GM12801 (cell line): ENCODE results near the gene C19orf53.

Experiments
- TF ChIP-seq, protein P1 (sequence below): IDR thresholded peaks from one replicate; pipeline ENCODE4 v1.5.1; 2011; ENCODE audit warnings: control low read depth; ENCODE audit not compliant: insufficient read length; ENCODE audit errors: extremely low read depth

C19orf53 gene

DNA sequence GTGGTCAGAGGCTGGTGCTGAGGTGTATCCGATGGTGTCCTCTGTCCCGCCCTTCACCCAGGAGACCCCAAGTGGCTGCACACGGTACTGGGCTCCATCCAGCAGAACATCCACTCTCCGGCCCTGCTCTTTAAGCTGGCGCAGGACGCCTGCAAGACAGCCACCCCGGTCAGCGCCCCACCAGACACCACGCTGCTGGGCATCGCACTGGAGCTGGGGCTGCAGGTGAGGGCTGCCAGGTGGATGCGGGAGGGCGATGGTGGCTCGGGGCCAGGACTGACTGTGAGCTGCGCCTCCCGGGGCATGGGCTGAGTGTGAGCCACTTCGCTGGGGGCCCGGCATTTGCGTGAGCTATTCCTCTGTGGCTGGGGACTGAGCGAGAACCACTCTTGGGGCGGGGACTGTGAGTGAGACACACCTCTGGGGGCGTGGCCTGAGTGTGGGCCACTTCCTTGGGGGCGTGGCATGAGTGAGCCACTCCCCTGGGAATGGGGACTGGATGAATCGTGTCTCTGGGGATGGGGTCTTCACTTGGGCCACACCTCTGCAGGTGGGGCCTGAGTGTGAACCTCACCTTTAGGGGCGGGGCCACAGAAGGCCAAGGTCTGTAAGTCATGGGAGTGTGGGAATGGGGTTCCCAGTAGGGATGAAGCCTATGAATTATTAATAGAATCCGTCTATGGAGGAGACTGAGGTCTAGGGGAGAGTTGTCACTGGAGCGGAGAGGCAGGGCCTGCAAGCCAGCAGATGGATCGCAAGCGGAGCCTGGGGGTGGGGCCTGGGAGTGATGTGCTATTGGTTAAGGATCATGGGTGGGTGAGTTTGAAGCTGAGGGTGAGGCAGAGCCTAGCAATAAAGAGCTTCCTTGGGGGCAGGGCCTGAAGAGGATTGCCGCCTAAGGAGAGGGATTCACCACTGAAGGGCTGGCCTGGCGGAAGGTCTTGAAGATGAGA lies 51.5 kb downstream of the C19orf53 start:
- TF ChIP-seq, protein P1, sequence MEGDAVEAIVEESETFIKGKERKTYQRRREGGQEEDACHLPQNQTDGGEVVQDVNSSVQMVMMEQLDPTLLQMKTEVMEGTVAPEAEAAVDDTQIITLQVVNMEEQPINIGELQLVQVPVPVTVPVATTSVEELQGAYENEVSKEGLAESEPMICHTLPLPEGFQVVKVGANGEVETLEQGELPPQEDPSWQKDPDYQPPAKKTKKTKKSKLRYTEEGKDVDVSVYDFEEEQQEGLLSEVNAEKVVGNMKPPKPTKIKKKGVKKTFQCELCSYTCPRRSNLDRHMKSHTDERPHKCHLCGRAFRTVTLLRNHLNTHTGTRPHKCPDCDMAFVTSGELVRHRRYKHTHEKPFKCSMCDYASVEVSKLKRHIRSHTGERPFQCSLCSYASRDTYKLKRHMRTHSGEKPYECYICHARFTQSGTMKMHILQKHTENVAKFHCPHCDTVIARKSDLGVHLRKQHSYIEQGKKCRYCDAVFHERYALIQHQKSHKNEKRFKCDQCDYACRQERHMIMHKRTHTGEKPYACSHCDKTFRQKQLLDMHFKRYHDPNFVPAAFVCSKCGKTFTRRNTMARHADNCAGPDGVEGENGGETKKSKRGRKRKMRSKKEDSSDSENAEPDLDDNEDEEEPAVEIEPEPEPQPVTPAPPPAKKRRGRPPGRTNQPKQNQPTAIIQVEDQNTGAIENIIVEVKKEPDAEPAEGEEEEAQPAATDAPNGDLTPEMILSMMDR = no peak

DNA sequence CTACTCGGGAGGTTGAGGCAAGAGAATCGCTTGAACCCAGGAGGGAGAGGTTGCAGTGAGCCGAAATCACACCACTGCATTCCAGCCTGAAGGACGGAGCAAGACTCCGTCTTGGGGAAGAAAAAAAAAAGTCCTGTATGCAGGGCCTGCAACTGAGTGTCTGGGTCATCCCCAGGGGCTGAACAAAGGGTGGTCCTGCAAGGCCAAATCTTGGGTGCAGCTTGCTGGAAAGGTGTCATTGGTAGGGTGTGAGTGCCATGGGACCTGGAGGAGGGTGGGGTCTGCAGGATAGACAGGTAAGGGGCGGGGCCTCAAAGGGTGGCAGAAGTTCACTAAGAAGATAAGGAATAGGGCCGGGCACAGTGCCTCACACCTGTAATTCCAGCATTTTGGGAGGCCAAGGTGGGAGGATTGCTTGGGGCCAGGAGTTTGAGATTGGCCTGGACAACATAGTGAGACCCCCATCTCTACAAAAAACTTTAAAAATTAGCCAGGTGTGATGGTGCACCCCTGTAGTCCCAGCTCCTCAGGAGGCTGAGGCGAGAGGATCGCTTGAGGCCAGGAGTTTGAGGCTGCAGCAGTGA lies 52.5 kb downstream of the C19orf53 start:
- TF ChIP-seq, protein P1 = no peak

DNA sequence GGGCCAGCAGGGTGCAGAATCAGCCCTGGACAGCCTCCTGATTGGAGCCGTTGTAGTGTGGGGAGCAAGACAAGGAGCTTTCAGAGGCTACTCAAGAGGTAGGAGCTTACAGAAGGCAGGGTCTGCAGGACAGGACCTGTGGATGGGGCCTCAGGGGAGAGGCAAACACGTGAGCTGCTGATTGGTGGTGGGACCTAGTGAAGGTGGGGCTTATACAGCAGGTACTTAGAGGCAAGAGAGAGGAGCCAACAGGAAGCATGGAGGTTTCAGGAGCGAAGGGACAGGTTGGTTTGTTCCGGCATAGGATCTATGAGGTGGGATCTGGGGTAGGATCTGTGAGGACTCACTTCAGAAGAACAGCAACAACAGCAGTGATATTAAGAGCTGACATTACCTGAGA lies 53.4 kb downstream of the C19orf53 start:
- TF ChIP-seq, protein P1 = no peak
